Left renal cortex interstitium (tissue), 4 donors: ENCODE measurements around the gene C10orf53. TPM values are rescaled to one million over a fixed set of nuclear protein-coding genes. Genes with fewer than 3 reads are reported as not detected.

Source experiments
- polyA plus RNA-seq, 4 donors: library from polyadenylated mRNA; unstranded; fragments of 120-200 nt; gene quantifications; one replicate each; pipeline ENCODE4 v1.2.1, GENCODE V29; 2013; ENCODE audit not compliant: insufficient read length in 4 of 4

The C10orf53 gene
- polyA plus RNA-seq, 4 donors = 0.08 TPM; not detected in 3

Other genes starting within 250 kb of the C10orf53 start
- 10 to 100 TPM; 12.6 to 19.3 (median 17.4) TPM for gene ERCC6, start 140.5 kb upstream of the C10orf53 start, polyA plus RNA-seq
- gene SLC18A3, start 69.3 kb upstream of the C10orf53 start, polyA plus RNA-seq = under 1 TPM in 1 of 4 donors, not detected in 3; 0.06 TPM
- not detected for gene CHAT, start 65.6 kb upstream of the C10orf53 start, polyA plus RNA-seq
- gene OGDHL, start 82.7 kb downstream of the C10orf53 start, polyA plus RNA-seq = 10 to 100 TPM; 42.3 to 47.6 (median 44.1) TPM